Activated CD8-positive, alpha-beta memory T cell treated with anti-CD3 and anti-CD28 coated beads for 24 hours (primary cell): ENCODE data around the gene RTN4.
A peak's percentile ranks its signal among the peaks of the same experiment; 100 is the strongest.
"Not testable (repeated sequence)": the region's sequence is repeated elsewhere in the genome, so short reads cannot be mapped to it uniquely, and the experiment has no call there.

Experiments
- DNase-seq: peaks from one replicate; pipeline ENCODE4 v3.0.0-alpha.2; 2020

The RTN4 gene

GRCh38 chr2:55063226-55063625, 13.0 kb upstream of the RTN4 start:
- DNase-seq: no peak

DNA sequence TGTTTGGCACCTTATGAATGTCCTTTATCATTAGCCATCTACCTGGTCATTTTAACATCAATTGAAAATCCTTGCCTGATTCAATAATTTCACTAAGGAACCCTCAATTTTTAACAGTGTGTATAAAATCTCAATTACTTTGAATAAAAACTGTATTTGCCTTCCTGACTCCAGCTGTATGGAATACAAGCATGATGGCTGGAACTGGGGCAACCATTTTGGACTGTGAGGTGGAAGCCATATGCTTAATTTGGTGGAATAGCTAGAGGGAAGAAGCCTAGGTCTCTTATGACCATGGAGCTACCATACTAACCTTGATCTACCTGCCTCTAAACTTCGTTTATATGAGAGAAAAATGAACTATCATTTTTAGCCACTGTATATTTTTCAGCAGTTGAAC, 12.5 kb upstream of the RTN4 start:
- no peak for DNase-seq

DNA sequence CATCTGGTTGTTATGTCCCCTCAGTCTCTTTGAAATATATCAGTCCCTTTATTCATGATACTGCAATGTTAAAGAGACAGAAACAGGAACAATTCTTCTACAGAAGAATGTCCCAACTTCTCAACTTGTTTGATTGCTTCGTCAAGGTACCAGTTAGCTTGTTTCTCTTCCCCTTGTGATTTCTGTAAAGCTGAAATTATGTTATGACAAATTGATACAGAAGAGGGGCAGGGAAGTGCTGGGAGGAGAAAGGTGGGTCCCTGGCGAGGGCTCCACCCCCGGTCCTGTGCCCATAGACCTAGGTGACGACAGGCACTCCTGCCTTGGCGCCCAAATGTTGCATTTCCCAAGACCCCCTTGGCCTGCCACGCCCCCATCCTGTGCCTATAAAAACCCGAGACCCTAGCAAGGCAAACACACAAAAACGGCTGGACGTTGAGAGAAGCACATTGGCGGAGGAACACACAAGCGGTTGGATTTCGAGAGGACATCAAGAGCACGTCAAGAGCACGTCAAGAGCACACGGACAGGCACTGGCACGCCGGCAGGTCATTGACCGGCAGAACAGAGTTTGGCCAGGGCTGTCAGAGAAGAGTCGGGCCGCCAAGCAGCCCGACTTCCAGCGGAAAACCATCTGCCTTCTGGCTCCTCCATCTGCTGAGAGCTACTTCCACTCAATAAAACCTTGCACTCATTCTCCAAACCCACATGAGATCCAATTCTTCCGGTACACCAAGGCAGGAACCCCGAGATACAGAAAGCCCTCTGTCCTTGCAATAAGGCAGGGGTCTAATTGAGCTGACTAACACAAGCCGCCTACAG, 11.5 kb upstream of the RTN4 start:
- no peak for DNase-seq

GRCh38 chr2:55059793-55060192, 9.5 kb upstream of the RTN4 start:
- no peak for DNase-seq

GRCh38 chr2:55057474-55057873, 7.2 kb upstream of the RTN4 start:
- DNase-seq: no peak

DNA sequence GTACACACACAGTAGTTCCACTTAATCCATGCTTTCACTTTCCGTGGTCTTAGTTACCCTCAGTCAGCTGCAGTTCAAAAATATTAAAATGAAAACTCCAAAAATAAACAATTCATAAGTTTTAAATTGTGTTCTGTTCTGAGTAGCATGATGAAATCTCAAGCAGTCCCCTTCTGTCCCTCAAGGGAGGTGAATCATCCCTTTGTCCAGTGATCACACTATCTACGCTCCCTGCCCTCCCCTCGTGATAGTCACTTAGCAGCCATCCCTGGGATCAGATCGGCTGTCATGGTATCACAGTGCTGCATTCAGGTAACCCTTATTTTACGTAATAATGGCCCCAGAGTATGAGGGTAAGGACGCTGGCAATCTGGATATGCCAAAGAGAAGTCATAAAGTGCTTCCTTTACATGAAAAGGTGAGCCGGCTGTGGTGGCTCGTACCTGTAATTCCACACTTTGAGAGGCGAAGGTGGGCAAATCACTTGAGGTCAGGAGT, 5.8 kb upstream of the RTN4 start:
- no peak for DNase-seq

- DNase-seq: no peak
Measured at GRCh38 chr2:55054106-55054875, 4.0 kb upstream of the RTN4 start.

- not testable (repeated sequence) for DNase-seq
Measured at GRCh38 chr2:55053225-55053624, 3.0 kb upstream of the RTN4 start.

GRCh38 chr2:55052129-55053061, 2.1 kb upstream of the RTN4 start:
- DNase-seq: no peak

DNA sequence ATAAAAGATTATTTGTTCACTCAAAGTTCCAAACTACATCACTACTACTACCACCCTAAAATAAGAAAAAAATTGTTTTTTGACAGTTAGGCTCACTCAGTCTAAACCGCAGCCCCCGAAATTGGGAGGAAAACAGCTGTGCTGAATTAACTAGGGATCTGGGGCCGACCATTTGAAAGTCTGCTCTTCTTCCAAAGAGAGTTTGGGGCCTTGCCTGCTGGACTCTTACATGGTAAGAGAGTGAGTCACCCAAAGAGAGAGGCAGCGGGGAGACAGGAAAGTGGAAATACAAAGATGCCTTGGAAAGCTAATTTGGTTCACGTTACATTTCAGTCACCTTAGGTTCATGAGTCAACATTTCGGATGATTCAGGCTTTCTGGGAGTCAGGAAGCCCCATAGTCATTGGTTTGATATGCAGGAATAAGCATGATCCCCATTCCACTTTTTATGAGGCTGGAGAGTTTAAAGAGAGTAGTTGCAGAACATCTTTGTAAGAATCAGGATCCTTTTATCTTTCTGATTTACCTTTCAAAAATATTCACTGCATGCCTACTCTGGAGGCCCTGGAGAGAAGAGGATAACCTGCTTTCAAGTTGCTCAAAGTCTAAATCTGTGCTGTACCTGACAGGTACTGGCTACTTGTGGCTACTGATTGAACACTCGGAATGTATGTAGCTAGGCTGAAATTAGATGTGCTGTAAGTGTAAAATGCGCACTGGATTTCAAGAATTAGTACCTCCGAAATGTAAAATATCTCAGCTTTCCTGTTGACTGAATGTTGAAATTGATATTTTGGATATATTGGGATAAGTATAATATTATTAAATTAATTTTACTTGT, 995 bp upstream of the RTN4 start:
- peak; percentile 71 for DNase-seq

GRCh38 chr2:55049821-55050099, 491 bp downstream of the RTN4 start:
- DNase-seq: no peak

- DNase-seq: peak; percentile 82
Measured at GRCh38 chr2:55049043-55049820, 1.0 kb downstream of the RTN4 start.

DNA sequence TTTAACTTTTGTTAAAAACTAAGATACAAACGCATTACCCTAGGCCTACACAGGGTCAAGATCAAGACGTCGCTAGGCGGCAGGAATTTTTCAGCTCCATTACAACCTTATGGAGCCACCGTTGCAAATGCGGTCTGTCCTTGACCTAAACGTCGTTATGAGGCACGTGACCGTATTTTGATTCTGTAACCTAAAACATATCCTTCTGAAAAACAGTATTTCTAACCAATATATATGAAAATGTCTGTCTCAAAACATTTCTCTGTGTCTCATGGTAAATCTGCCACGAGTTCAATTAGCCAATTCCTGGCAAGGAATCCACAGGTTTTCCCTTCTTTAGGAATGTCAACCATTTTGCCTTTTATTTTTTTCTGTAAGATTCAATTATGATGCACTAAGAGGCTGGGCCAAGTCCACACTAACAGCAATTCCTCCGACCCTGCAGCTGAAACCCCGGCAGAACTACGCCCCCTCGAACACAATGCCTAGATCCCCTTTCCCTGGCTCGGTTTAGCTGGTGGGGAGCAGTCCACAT, 1.7 kb downstream of the RTN4 start:
- DNase-seq: no peak

- DNase-seq: no peak
Measured at GRCh38 chr2:55047677-55048299, 2.5 kb downstream of the RTN4 start.

- DNase-seq: no peak
Measured at GRCh38 chr2:55045780-55046179, 4.5 kb downstream of the RTN4 start.

GRCh38 chr2:55043841-55044240, 6.4 kb downstream of the RTN4 start:
- no peak for DNase-seq

DNA sequence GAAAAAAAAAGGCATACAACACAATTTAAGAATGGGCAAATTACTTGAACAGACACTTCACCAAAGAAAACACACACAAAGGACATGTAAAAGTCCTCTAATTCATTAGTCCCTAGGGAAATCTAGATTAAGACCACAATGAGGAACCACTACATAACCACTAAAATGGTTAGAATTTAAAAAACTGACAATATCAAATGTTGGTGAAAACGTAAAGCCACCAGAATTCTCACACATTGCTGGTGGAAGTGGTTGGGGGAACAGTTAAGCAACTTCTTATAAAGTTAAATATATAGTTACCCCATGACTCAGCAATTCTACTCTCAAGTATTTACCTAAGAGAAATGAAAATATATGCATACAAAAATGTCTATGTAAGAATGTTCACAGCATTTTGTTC, 11.8 kb downstream of the RTN4 start:
- no peak for DNase-seq

GRCh38 chr2:55035716-55036115, 14.5 kb downstream of the RTN4 start:
- DNase-seq: no peak

DNA sequence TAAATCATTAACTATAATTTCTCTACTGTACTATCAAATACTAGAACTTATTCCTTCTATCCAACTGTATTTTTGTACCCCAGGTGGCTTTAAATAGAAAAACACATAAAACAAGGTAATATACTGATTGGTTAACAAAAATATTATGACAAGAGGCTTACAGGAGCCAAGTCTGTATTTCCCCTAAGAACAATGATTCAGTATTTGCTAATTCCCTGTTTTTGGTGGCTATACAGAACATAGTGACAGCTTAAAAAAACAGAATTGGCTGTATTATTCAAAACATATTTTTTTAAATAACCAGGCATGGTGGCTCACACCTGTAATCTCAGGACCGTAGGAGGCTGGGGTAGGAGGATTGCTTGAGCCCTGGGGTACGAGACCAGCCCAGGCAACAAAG, 16.3 kb downstream of the RTN4 start:
- no peak for DNase-seq

GRCh38 chr2:55033076-55033742, 17.0 kb downstream of the RTN4 start:
- DNase-seq: no peak
